Measurements from ENCODE around the gene PTPN3. TPM values are rescaled to one million over a fixed set of nuclear protein-coding genes. Genes with fewer than 3 reads are reported as not detected.

The PTPN3 gene
- polyA plus RNA-seq, 1 of the 3 experiments (the other 2 are of a cell fraction) = 7.5 TPM

DNA sequence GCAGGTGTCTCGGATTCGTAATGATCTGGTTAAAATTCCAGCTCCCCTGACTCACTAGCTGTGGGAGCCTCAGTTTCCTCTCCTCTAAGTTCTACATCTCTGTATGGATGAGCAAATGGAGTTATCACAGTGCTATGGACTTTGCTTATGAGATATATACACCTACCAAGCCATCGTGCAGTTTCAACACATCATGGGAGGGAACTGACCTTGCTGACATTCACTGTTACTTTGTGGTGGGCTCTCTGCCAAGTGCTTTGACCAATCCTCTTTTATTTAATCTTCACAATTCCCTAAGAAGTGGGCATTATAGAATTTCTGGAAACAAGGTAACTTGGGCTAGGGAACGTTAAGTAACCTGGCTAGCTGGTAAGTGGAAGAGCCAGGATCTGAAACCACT lies 70.2 kb downstream of the PTPN3 start (continued):
- TF ChIP-seq ELF1 (IDR thresholded peaks at IDR 0.05) = no peak

- no peak for DNase-seq
- H3K4me2 ChIP-seq = no peak overlapping the region
- 93% methylated on average over 9 of the region's 9 CpGs for WGBS (ENCODE audit: low lambda C conversion rate)
- POLR2A ChIA-PET = no interaction called here
- no peaks in the 10 kb centered on the region for H3K79me2 ChIP-seq (ENCODE audit: insufficient read depth)
- H3K9me3 ChIP-seq = no peaks in the 10 kb centered on the region
- no peaks in the 10 kb centered on the region for H3K9me2 ChIP-seq
- TF ChIP-seq NRF1 (IDR thresholded peaks at IDR 0.05; ENCODE audit: low read depth, low read length) (no peak), RCOR1 (IDR thresholded peaks at IDR 0.05; ENCODE audit: low read length) (no peak), SIN3A (IDR thresholded peaks at IDR 0.05; ENCODE audit: borderline replicate concordance, low read depth, low read length) (no peak), YY1 (IDR thresholded peaks at IDR 0.05; ENCODE audit: low read depth) (no peak), MXI1 (IDR thresholded peaks at IDR 0.05; ENCODE audit: low read depth, low read length) (no peak), SMC3 (IDR thresholded peaks at IDR 0.05; ENCODE audit: low read depth, low read length) (no peak)
- no peak overlapping the region for H3K4me3 ChIP-seq (ENCODE audit: low read depth in 2 of 2, low read length in 1 of 2)
- H4K20me1 ChIP-seq (ENCODE audit: insufficient read depth) = no peaks in the 10 kb centered on the region
- no peaks in the 10 kb centered on the region for H3K4me1 ChIP-seq (ENCODE audit: control insufficient read depth in 1 of 2, insufficient read depth in 2 of 2, low read depth in 1 of 2, low read length in 1 of 2)
- no peaks in the 10 kb centered on the region for H3F3A ChIP-seq (replicated peaks; ENCODE audit: insufficient read depth)
- no peaks in the 10 kb centered on the region for H3K27me3 ChIP-seq (ENCODE audit: insufficient read depth)
- H2AFZ ChIP-seq (ENCODE audit: low read depth) = no peak overlapping the region
- H3K27ac ChIP-seq (ENCODE audit: low read depth in 2 of 2, low read length in 1 of 2) = no peak overlapping the region
- CTCF ChIA-PET = interaction anchor here (0.9 to 3.6 kb wide), 3 partner anchors 14 to 44 kb away, joined by 3 to 24 read pairs (median 7); no protein-coding TSS in a partner anchor
- H3K36me3 ChIP-seq (replicated peaks in 1 of 2; ENCODE audit: control insufficient read depth in 1 of 2, insufficient read depth in 2 of 2, low read length in 1 of 2) = peaks cover 14 to 35% of the 10 kb centered on the region in 2 experiments
- H3K9ac ChIP-seq = no peak overlapping the region
Observed at GRCh38 chr9:109426626-109427402, 71.3 kb downstream of the PTPN3 start.

- no peak overlapping the region for H3K4me3 ChIP-seq (ENCODE audit: low read depth in 2 of 2, low read length in 1 of 2)
- POLR2A ChIA-PET = no interaction called here
- no peaks in the 10 kb centered on the region for H3K79me2 ChIP-seq (ENCODE audit: insufficient read depth)
- no peaks in the 10 kb centered on the region for H3K4me1 ChIP-seq (ENCODE audit: control insufficient read depth in 1 of 2, insufficient read depth in 2 of 2, low read depth in 1 of 2, low read length in 1 of 2)
- no peaks in the 10 kb centered on the region for H3K27me3 ChIP-seq (ENCODE audit: insufficient read depth)
- no peak overlapping the region for H3K27ac ChIP-seq (ENCODE audit: low read depth in 2 of 2, low read length in 1 of 2)
- H3K36me3 ChIP-seq (replicated peaks in 1 of 2; ENCODE audit: control insufficient read depth in 1 of 2, insufficient read depth in 2 of 2, low read length in 1 of 2) = peaks cover 24 to 35% of the 10 kb centered on the region in 2 experiments
- no peaks in the 10 kb centered on the region for H3K9me3 ChIP-seq
- no peak for TF ChIP-seq FOXM1 (IDR thresholded peaks at IDR 0.05; ENCODE audit: low read depth)
- TF ChIP-seq, protein P1, sequence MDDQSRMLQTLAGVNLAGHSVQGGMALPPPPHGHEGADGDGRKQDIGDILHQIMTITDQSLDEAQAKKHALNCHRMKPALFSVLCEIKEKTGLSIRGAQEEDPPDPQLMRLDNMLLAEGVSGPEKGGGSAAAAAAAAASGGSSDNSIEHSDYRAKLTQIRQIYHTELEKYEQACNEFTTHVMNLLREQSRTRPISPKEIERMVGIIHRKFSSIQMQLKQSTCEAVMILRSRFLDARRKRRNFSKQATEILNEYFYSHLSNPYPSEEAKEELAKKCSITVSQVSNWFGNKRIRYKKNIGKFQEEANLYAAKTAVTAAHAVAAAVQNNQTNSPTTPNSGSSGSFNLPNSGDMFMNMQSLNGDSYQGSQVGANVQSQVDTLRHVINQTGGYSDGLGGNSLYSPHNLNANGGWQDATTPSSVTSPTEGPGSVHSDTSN (IDR thresholded peaks at IDR 0.05) = no peak
- TF ChIP-seq CHD2 (IDR thresholded peaks at IDR 0.05; ENCODE audit: low read length, partially characterized antibody) = no peak
- no peak for TF ChIP-seq NFIC (IDR thresholded peaks at IDR 0.05; ENCODE audit: borderline replicate concordance)
- TF ChIP-seq, protein P2, sequence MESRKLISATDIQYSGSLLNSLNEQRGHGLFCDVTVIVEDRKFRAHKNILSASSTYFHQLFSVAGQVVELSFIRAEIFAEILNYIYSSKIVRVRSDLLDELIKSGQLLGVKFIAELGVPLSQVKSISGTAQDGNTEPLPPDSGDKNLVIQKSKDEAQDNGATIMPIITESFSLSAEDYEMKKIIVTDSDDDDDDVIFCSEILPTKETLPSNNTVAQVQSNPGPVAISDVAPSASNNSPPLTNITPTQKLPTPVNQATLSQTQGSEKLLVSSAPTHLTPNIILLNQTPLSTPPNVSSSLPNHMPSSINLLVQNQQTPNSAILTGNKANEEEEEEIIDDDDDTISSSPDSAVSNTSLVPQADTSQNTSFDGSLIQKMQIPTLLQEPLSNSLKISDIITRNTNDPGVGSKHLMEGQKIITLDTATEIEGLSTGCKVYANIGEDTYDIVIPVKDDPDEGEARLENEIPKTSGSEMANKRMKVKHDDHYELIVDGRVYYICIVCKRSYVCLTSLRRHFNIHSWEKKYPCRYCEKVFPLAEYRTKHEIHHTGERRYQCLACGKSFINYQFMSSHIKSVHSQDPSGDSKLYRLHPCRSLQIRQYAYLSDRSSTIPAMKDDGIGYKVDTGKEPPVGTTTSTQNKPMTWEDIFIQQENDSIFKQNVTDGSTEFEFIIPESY (IDR thresholded peaks at IDR 0.05; ENCODE audit: borderline replicate concordance, low read depth) = no peak
- TF ChIP-seq MXI1 (IDR thresholded peaks at IDR 0.05; ENCODE audit: low read depth, low read length) = no peak
- TF ChIP-seq, protein P3, sequence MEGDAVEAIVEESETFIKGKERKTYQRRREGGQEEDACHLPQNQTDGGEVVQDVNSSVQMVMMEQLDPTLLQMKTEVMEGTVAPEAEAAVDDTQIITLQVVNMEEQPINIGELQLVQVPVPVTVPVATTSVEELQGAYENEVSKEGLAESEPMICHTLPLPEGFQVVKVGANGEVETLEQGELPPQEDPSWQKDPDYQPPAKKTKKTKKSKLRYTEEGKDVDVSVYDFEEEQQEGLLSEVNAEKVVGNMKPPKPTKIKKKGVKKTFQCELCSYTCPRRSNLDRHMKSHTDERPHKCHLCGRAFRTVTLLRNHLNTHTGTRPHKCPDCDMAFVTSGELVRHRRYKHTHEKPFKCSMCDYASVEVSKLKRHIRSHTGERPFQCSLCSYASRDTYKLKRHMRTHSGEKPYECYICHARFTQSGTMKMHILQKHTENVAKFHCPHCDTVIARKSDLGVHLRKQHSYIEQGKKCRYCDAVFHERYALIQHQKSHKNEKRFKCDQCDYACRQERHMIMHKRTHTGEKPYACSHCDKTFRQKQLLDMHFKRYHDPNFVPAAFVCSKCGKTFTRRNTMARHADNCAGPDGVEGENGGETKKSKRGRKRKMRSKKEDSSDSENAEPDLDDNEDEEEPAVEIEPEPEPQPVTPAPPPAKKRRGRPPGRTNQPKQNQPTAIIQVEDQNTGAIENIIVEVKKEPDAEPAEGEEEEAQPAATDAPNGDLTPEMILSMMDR (IDR thresholded peaks at IDR 0.05) = no peak
- no peak for TF ChIP-seq TEAD4 (IDR thresholded peaks at IDR 0.05; ENCODE audit: borderline replicate concordance, insufficient read depth)
- TF ChIP-seq GABPA (IDR thresholded peaks at IDR 0.05; ENCODE audit: low read depth) = no peak
- no peak for TF ChIP-seq NRF1 (IDR thresholded peaks at IDR 0.05; ENCODE audit: low read depth, low read length)
- no peak for TF ChIP-seq FOSL2 (IDR thresholded peaks at IDR 0.05; ENCODE audit: borderline replicate concordance, low read depth)
- TF ChIP-seq GATA2 (CRISPR knock-in tag; IDR thresholded peaks at IDR 0.05) = no peak
- no peak for TF ChIP-seq TAF1 (IDR thresholded peaks at IDR 0.05; ENCODE audit: borderline replicate concordance, low read depth, low read length)
- TF ChIP-seq ELF1 (IDR thresholded peaks at IDR 0.05) = no peak
- TF ChIP-seq TCF12 (IDR thresholded peaks at IDR 0.05) = no peak
- no peak for TF ChIP-seq RAD21 (IDR thresholded peaks at IDR 0.05; ENCODE audit: low read length)
- H2AFZ ChIP-seq (ENCODE audit: low read depth) = no peak overlapping the region
- H3F3A ChIP-seq (replicated peaks; ENCODE audit: insufficient read depth) = no peaks in the 10 kb centered on the region
- no peak overlapping the region for H3K4me2 ChIP-seq
- no peak overlapping the region for H3K9ac ChIP-seq
- CTCF ChIA-PET = interaction anchor here (1.3 to 4.6 kb wide), 3 partner anchors 14 to 23 kb away, joined by 5 to 29 read pairs (median 10); no protein-coding TSS in a partner anchor
- H3K9me2 ChIP-seq = no peaks in the 10 kb centered on the region
- no peak for DNase-seq
- no peaks in the 10 kb centered on the region for H4K20me1 ChIP-seq (ENCODE audit: insufficient read depth)
Observed at GRCh38 chr9:109424618-109425017, 73.5 kb downstream of the PTPN3 start.
